Osteoblast (primary cell): ENCODE data around the gene PRKCB. TPM values are rescaled to one million over a fixed set of nuclear protein-coding genes. Genes with fewer than 3 reads are reported as not detected.

ENCODE experiments used
- DNase-seq: peaks from one replicate; pipeline ENCODE4 v3.0.0; 2011; ENCODE audit warnings: low spot score, mixed read lengths; ENCODE audit not compliant: insufficient read length; ENCODE audit errors: missing footprints
- H2AFZ ChIP-seq: 2 replicates; pipeline ENCODE4 v1.6.0; 2011; ENCODE audit warnings: mild to moderate bottlenecking, low read length
- H3K27ac ChIP-seq: 2 replicates; pipeline ENCODE4 v1.5.1; 2011; ENCODE audit warnings: mild to moderate bottlenecking, low read depth, low read length, moderate library complexity
- H3K27me3 ChIP-seq: 2 replicates; pipeline ENCODE4 v1.6.0; 2012; ENCODE audit warnings: mild to moderate bottlenecking, control low read depth, inconsistent platforms, low read length, moderate library complexity; ENCODE audit not compliant: insufficient read depth
- H3K36me3 ChIP-seq: 2 replicates; pipeline ENCODE4 v1.5.1; 2011; ENCODE audit warnings: mild to moderate bottlenecking, low read length, control low read depth, moderate library complexity; ENCODE audit not compliant: insufficient read depth
- H3K4me1 ChIP-seq: 2 replicates; pipeline ENCODE4 v1.5.1; 2011; ENCODE audit warnings: mild to moderate bottlenecking, low read length, control low read depth, moderate library complexity; ENCODE audit not compliant: insufficient read depth
- H3K4me2 ChIP-seq: 2 replicates; pipeline ENCODE4 v1.6.0; 2011; ENCODE audit warnings: mild to moderate bottlenecking, low read length; ENCODE audit not compliant: insufficient read depth
- H3K4me3 ChIP-seq: fragments of 200-600 bp; sonication (generic); 3 replicates; pipeline ENCODE4 v1.5.1; 2012; ENCODE audit warnings: mild to moderate bottlenecking, low read length, inconsistent platforms; ENCODE audit not compliant: insufficient read depth
- H3K79me2 ChIP-seq: 2 replicates; pipeline ENCODE4 v1.6.0; 2012; ENCODE audit warnings: mild to moderate bottlenecking, low read length, control low read depth, inconsistent platforms; ENCODE audit not compliant: insufficient read depth
- H3K9me3 ChIP-seq: 2 replicates; pipeline ENCODE4 v1.5.1; 2011; ENCODE audit warnings: low read depth, low read length, control low read depth
- H4K20me1 ChIP-seq: 2 replicates; pipeline ENCODE4 v1.6.0; 2012; ENCODE audit warnings: mild to moderate bottlenecking, low read length, control low read depth; ENCODE audit not compliant: insufficient read depth
- total RNA-seq: library from RNA; depleted of rRNA; stranded (reverse); fragments of >200 nt; gene quantifications from 2 replicates; pipeline ENCODE4 v1.2.3, GENCODE V29; 2012
- TF ChIP-seq, protein P1 (sequence below): IDR thresholded peaks from 2 replicates; pipeline ENCODE4 v1.5.1; 2011; ENCODE audit warnings: mild to moderate bottlenecking, low read depth, low read length, moderate library complexity; ENCODE audit errors: extremely low read depth

Gene PRKCB
- total RNA-seq, 1 donor, result under 0.01 TPM

DNA sequence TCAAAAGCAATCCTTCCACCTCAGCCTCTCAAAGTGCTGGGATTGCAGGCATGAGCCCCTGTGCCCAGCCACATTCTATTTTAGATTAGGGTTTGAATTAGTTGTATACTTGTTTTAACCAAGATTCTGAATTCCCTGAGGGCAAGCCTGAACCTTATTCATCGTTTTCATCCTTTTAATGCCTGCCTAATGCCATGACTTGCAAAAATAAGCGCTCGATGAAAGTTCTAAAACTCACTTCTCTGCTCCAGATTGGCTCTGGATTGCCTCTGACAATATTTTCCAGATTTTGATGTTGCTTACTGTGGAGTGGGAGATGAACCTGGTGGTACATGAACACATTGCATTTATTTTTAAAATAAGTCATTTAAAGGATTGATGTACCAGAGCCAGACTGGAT lies 329.5 kb downstream of the PRKCB start:
- no peaks in the 10 kb centered on the region for H3K36me3 ChIP-seq
- no peak overlapping the region for H3K4me3 ChIP-seq
- no peak overlapping the region for H3K27ac ChIP-seq
- no peaks in the 10 kb centered on the region for H4K20me1 ChIP-seq
- no peaks in the 10 kb centered on the region for H3K4me1 ChIP-seq
- DNase-seq, result no peak
- no peak overlapping the region for H3K4me2 ChIP-seq
- TF ChIP-seq, protein P1, sequence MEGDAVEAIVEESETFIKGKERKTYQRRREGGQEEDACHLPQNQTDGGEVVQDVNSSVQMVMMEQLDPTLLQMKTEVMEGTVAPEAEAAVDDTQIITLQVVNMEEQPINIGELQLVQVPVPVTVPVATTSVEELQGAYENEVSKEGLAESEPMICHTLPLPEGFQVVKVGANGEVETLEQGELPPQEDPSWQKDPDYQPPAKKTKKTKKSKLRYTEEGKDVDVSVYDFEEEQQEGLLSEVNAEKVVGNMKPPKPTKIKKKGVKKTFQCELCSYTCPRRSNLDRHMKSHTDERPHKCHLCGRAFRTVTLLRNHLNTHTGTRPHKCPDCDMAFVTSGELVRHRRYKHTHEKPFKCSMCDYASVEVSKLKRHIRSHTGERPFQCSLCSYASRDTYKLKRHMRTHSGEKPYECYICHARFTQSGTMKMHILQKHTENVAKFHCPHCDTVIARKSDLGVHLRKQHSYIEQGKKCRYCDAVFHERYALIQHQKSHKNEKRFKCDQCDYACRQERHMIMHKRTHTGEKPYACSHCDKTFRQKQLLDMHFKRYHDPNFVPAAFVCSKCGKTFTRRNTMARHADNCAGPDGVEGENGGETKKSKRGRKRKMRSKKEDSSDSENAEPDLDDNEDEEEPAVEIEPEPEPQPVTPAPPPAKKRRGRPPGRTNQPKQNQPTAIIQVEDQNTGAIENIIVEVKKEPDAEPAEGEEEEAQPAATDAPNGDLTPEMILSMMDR, result no peak
- no peaks in the 10 kb centered on the region for H3K27me3 ChIP-seq
- H2AFZ ChIP-seq, result no peak overlapping the region
- H3K79me2 ChIP-seq, result no peaks in the 10 kb centered on the region
- H3K9me3 ChIP-seq, result no peaks in the 10 kb centered on the region

DNA sequence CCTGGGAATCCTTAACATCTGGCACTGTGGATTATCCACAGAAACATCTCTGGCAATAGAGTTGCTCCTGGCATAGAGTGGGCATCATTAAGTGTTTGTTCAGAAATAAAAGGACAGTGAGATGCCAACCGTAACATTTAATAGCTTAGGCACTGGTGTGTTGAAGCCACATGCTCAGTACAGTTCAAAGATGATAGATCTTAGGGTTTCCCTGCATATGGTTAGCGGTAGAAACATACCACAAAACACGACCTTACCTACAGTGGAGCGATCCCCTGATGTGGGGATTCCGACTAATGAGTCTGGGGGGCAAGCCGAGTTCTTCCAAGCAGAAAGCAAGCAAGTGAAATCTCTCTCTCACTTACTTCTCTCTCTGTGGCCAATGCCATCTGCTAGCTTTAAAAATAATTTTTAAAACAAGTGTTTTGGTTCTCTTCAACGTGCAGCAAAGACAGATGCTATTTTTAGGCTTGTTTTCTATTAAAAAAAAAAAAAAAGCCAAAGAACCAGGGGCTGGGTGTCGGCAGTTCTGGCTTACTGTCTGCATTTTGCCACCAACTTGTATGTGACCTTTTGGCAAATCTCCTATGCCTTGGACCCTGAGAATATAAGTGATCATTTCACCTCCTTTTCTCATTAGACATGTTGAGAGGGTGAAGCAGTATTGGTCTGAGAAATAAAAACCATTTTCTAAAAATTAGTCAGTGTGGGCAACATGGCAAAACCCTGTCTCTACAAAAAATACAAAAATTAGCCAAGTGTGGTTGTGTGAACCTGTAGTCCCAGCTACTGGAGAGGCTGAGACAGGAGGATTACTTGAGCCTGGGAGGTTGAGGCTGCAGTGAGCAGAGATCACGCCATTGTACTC lies 331.1 kb downstream of the PRKCB start:
- Histone ChIP-seq H3K9me3 (no peaks in the 10 kb centered on the region), H3K4me3 (no peak overlapping the region), H3K27ac (no peak overlapping the region), H3K27me3 (no peaks in the 10 kb centered on the region), H3K4me1 (no peaks in the 10 kb centered on the region), H3K36me3 (no peaks in the 10 kb centered on the region), H2AFZ (no peak overlapping the region), H4K20me1 (no peaks in the 10 kb centered on the region), H3K4me2 (no peak overlapping the region), H3K79me2 (no peaks in the 10 kb centered on the region)
- DNase-seq, result no peak
- TF ChIP-seq, protein P1, result no peak

DNA sequence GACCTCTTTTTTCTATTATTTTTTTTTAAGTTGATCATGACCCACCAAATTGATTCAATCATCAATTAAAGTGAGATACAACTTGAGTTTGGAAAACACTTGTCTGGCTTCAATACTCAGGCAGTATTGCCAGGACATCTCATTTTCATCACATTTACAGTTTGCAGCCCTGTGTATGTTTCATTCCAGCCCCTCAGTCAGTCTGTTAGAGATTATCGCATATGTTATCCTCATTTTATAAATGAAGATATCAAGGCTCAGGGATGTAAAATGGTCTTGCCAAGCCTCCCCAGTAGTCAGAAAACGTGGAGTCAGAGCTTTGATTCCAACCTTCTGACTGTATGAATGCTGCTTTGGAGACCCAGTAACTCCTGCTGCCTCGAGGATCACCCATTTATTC lies 333.1 kb downstream of the PRKCB start:
- no peaks in the 10 kb centered on the region for H3K9me3 ChIP-seq
- no peak for DNase-seq
- H2AFZ ChIP-seq, result no peak overlapping the region
- H3K27me3 ChIP-seq, result no peaks in the 10 kb centered on the region
- no peak overlapping the region for H3K4me2 ChIP-seq
- no peak overlapping the region for H3K4me3 ChIP-seq
- H3K4me1 ChIP-seq, result no peaks in the 10 kb centered on the region
- no peaks in the 10 kb centered on the region for H3K36me3 ChIP-seq
- no peak overlapping the region for H3K27ac ChIP-seq
- no peaks in the 10 kb centered on the region for H4K20me1 ChIP-seq
- TF ChIP-seq, protein P1, result no peak
- H3K79me2 ChIP-seq, result no peaks in the 10 kb centered on the region

DNA sequence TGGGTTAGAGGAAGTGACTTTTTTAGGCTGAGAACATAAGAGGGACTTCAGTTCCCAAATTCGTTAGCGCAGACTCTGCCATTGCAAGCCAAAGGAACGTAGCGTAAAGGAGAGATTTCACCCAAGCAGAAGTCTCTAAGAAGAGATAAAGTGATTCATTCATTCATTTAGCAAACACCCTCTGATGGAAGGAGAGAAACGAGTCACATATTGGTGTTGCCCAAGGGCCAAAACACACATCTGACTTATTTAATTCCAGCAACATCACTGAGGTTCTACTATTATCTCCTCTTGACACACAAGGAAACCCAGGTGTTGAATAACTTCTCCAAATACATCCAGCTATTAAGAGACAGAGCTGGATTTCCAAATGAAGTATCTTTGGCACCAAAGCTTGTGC lies 334.6 kb downstream of the PRKCB start:
- Histone ChIP-seq H3K4me1 (no peaks in the 10 kb centered on the region), H3K4me3 (no peak overlapping the region), H3K36me3 (no peaks in the 10 kb centered on the region), H3K9me3 (no peaks in the 10 kb centered on the region), H3K4me2 (no peak overlapping the region), H3K27ac (no peak overlapping the region), H4K20me1 (no peaks in the 10 kb centered on the region), H3K79me2 (no peaks in the 10 kb centered on the region), H2AFZ (no peak overlapping the region), H3K27me3 (no peaks in the 10 kb centered on the region)
- DNase-seq, result no peak
- TF ChIP-seq, protein P1, result no peak
